ENCODE results near the gene SLC17A9.

DNA sequence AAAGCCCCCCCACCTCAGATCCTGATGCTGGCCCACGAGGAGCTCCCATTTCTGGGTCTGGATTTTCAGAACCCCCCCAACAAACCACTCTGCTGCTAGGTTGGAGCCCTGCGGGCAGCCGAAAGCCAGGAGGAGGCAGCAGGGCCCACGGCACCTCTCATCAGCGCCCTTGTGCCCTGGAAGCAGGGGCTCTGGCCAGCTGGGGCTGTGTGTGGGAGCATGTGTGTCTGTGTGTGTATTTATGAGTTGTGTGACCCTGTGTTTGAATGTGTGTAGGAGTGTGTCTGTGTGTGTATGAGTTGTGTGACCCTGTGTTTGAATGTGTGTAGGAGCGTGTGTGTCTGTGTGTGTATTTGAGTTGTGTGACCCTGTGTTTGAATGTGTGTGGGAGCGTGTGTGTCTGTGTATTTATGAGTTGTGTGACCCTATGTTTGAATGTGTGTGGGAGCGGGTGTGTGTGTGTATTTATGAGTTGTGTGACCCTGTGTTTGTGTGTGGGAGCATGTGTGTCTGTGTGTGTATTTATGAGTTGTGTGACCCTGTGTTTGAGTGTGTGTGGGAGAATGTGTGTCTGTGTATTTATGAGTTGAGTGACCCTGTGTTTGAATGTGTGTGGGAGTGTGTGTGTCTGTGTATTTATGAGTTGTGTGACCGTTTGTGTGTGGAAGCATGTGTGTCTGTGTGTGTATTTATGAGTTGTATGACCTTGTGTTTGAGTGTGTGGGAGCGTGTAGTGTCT, 18.9 kb downstream of the SLC17A9 start:
- no peak for TF ChIP-seq EZH2 (IDR thresholded peaks at IDR 0.05; ENCODE audit: insufficient read depth, poor library complexity, severe bottlenecking)
- TF ChIP-seq EZH2phosphoT487 (IDR thresholded peaks at IDR 0.05; ENCODE audit: insufficient read depth, low read depth), result no peak
